K562 (cell line): ENCODE results near the gene AGPAT3. TPM values are rescaled to one million over a fixed set of nuclear protein-coding genes. Genes with fewer than 3 reads are reported as not detected.

Experiments used
- ATF7 ChIP-seq: fragments of 450-650 bp; IDR thresholded peaks from 2 replicates; pipeline ENCODE4 v1.7.1; 2014; ENCODE audit warnings: mild to moderate bottlenecking, moderate library complexity
- C11orf30 ChIP-seq: fragments of 450-650 bp; IDR thresholded peaks from 2 replicates; pipeline ENCODE4 v1.6.1; 2016; ENCODE audit warnings: low read depth, mild to moderate bottlenecking
- CBFB ChIP-seq: sonication (generic); formaldehyde crosslinking; IDR thresholded peaks from 2 replicates; pipeline ENCODE4 v1.4.0; 2020; ENCODE audit warnings: mild to moderate bottlenecking, missing genetic modification reagents
- GTF2F1 ChIP-seq: IDR thresholded peaks from 2 replicates; pipeline ENCODE4 v1.6.1; 2011; ENCODE audit warnings: low read depth, low read length, improper control_type of control experiment
- NCOA6 ChIP-seq: fragments of 450-650 bp; IDR thresholded peaks from 2 replicates; pipeline ENCODE4 v1.6.1; 2017; ENCODE audit warnings: mild to moderate bottlenecking
- PHF21A ChIP-seq: fragments of 450-650 bp; IDR thresholded peaks from 2 replicates; pipeline ENCODE4 v1.6.1; 2017; ENCODE audit warnings: low read depth, borderline replicate concordance
- POLR3G ChIP-seq: IDR thresholded peaks from 2 replicates; pipeline ENCODE4 v1.6.1; 2011; ENCODE audit not compliant: insufficient read length, insufficient replicate concordance; ENCODE audit errors: extremely low read depth
- RBM14 ChIP-seq: fragments of 200-400 bp; formaldehyde crosslinking; IDR thresholded peaks from 2 replicates; pipeline ENCODE4 v1.6.1; 2018; ENCODE audit warnings: low read depth, mild to moderate bottlenecking, low read length, moderate library complexity, borderline replicate concordance; ENCODE audit not compliant: insufficient read depth
- ZNF324 ChIP-seq: fragments of 250-450 bp; sonication (Bioruptor Pico); IDR thresholded peaks from 2 replicates; pipeline ENCODE4 v1.4.0; 2020; ENCODE audit warnings: mild to moderate bottlenecking
- ZNF408 ChIP-seq: fragments of 250-450 bp; sonication (Bioruptor Pico); IDR thresholded peaks from 2 replicates; pipeline ENCODE4 v1.4.0; 2020; ENCODE audit warnings: low read depth, mild to moderate bottlenecking, moderate library complexity
- polyA plus RNA-seq, 8 experiments: library from polyadenylated mRNA; depleted of rRNA in 4 of 8; stranded (reverse) in 5 of 8; unstranded in 3 of 8; fragments of >200 nt; fragmentation: Nextera tagmentation in 2 of 8; fragmentation: Illumina TruSeq in 1 of 8; extraction: Ambion mirVana in 2 of 8; extraction: Trizol in 1 of 8; gene quantifications; 2 replicates each; pipeline versions ENCODE4 v1.2.1 to v1.2.3, GENCODE V29; 2011 to 2014; ENCODE audit warnings: inconsistent platforms in 1 of 8, missing spikeins in 1 of 8
- total RNA-seq, 7 experiments: library from RNA; depleted of rRNA in 6 of 7; stranded (reverse); fragments of >200 nt in 6 of 7; fragmentation: Illumina TruSeq in 2 of 7; extraction: Trizol in 2 of 7; gene quantifications; 2 replicates each; pipeline versions ENCODE4 v1.2.1 to v1.2.3, GENCODE V29; 2011 to 2021; ENCODE audit warnings: low replicate concordance in 1 of 7
- TF ChIP-seq, protein P1 (sequence below), 2 experiments: fragments of 450-650 bp in 1 of 2; sonication (generic) in 1 of 2; formaldehyde crosslinking in 1 of 2; IDR thresholded peaks; 2 replicates each; pipeline versions ENCODE4 v1.7.1 to v1.9.0; 2016 to 2022; ENCODE audit warnings: inconsistent platforms in 1 of 2, mild to moderate bottlenecking in 1 of 2, missing genetic modification reagents in 1 of 2
- TF ChIP-seq, protein P2 (sequence below): fragments of 250-450 bp; sonication (Bioruptor Pico); IDR thresholded peaks from 2 replicates; pipeline ENCODE4 v1.8.0; 2022; ENCODE audit warnings: inconsistent platforms
- TF ChIP-seq, protein P3 (sequence below): fragments of 250-450 bp; sonication (Bioruptor Pico); IDR thresholded peaks from 2 replicates; pipeline ENCODE4 v1.5.0; 2021
- TF ChIP-seq, protein P4 (sequence below): fragments of 250-450 bp; sonication (Bioruptor Pico); IDR thresholded peaks from 2 replicates; pipeline ENCODE4 v1.5.0; 2021; ENCODE audit warnings: mild to moderate bottlenecking, borderline replicate concordance

AGPAT3 gene
- total and polyA plus RNA-seq, 9 of the 15 experiments (the other 6 are each of a cell fraction or from before 2014, with no cell fraction given) = 1.5 to 88.4 (median 35.7) TPM

DNA sequence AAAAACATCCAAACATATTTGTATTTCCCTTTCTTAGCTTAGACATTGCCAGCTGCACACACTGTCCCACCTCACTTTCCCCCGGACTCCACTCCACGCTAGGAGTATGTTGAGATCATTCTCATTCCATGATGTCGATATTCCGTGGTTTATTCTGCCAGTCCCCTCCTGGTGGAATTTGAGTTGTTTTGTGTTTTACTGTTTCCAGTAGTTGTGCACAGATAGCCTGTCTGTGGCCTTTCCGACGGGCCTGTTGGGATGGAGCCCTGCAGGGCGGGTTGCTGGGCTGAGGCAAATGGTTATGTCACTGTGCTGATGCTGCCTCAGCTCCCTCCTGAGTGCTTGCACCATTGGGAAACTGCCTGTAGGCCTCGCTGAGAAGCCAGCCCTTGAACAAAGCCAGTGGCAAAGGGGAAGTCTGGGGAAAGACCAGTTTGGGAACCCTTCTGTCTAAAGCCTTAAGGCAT, 159.9 kb downstream of the AGPAT3 start (continued):
- TF ChIP-seq, protein P1, sequence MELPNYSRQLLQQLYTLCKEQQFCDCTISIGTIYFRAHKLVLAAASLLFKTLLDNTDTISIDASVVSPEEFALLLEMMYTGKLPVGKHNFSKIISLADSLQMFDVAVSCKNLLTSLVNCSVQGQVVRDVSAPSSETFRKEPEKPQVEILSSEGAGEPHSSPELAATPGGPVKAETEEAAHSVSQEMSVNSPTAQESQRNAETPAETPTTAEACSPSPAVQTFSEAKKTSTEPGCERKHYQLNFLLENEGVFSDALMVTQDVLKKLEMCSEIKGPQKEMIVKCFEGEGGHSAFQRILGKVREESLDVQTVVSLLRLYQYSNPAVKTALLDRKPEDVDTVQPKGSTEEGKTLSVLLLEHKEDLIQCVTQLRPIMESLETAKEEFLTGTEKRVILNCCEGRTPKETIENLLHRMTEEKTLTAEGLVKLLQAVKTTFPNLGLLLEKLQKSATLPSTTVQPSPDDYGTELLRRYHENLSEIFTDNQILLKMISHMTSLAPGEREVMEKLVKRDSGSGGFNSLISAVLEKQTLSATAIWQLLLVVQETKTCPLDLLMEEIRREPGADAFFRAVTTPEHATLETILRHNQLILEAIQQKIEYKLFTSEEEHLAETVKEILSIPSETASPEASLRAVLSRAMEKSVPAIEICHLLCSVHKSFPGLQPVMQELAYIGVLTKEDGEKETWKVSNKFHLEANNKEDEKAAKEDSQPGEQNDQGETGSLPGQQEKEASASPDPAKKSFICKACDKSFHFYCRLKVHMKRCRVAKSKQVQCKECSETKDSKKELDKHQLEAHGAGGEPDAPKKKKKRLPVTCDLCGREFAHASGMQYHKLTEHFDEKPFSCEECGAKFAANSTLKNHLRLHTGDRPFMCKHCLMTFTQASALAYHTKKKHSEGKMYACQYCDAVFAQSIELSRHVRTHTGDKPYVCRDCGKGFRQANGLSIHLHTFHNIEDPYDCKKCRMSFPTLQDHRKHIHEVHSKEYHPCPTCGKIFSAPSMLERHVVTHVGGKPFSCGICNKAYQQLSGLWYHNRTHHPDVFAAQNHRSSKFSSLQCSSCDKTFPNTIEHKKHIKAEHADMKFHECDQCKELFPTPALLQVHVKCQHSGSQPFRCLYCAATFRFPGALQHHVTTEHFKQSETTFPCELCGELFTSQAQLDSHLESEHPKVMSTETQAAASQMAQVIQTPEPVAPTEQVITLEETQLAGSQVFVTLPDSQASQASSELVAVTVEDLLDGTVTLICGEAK (IDR thresholded peaks at IDR 0.05) = no peak; the same call in 1 of the 2 replicates
- TF ChIP-seq, protein P1 (CRISPR knock-in tag; IDR thresholded peaks at IDR 0.05) = no peak
- TF ChIP-seq RBM14 = no peak
- no peak for TF ChIP-seq ZNF408 (CRISPR knock-in tag)
- TF ChIP-seq CBFB = no peak
- TF ChIP-seq GTF2F1 = no peak
- no peak for TF ChIP-seq NCOA6
- TF ChIP-seq, protein P2, sequence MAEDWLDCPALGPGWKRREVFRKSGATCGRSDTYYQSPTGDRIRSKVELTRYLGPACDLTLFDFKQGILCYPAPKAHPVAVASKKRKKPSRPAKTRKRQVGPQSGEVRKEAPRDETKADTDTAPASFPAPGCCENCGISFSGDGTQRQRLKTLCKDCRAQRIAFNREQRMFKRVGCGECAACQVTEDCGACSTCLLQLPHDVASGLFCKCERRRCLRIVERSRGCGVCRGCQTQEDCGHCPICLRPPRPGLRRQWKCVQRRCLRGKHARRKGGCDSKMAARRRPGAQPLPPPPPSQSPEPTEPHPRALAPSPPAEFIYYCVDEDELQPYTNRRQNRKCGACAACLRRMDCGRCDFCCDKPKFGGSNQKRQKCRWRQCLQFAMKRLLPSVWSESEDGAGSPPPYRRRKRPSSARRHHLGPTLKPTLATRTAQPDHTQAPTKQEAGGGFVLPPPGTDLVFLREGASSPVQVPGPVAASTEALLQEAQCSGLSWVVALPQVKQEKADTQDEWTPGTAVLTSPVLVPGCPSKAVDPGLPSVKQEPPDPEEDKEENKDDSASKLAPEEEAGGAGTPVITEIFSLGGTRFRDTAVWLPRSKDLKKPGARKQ (CRISPR knock-in tag) = no peak
- TF ChIP-seq C11orf30 = no peak
- TF ChIP-seq PHF21A = no peak
- TF ChIP-seq ZNF324 (CRISPR knock-in tag) = no peak
- TF ChIP-seq, protein P3, sequence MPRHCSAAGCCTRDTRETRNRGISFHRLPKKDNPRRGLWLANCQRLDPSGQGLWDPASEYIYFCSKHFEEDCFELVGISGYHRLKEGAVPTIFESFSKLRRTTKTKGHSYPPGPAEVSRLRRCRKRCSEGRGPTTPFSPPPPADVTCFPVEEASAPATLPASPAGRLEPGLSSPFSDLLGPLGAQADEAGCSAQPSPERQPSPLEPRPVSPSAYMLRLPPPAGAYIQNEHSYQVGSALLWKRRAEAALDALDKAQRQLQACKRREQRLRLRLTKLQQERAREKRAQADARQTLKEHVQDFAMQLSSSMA (CRISPR knock-in tag) = no peak
- TF ChIP-seq ATF7 = peak; percentile 25; the same call in 1 of the 2 replicates
- no peak for TF ChIP-seq POLR3G
- TF ChIP-seq, protein P4, sequence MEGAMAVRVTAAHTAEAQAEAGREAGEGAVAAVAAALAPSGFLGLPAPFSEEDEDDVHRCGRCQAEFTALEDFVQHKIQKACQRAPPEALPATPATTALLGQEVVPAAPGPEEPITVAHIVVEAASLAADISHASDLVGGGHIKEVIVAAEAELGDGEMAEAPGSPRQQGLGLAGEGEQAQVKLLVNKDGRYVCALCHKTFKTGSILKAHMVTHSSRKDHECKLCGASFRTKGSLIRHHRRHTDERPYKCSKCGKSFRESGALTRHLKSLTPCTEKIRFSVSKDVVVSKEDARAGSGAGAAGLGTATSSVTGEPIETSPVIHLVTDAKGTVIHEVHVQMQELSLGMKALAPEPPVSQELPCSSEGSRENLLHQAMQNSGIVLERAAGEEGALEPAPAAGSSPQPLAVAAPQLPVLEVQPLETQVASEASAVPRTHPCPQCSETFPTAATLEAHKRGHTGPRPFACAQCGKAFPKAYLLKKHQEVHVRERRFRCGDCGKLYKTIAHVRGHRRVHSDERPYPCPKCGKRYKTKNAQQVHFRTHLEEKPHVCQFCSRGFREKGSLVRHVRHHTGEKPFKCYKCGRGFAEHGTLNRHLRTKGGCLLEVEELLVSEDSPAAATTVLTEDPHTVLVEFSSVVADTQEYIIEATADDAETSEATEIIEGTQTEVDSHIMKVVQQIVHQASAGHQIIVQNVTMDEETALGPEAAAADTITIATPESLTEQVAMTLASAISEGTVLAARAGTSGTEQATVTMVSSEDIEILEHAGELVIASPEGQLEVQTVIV (CRISPR knock-in tag) = no peak
